ENCODE results near the gene SPAG9.

The SPAG9 gene

DNA sequence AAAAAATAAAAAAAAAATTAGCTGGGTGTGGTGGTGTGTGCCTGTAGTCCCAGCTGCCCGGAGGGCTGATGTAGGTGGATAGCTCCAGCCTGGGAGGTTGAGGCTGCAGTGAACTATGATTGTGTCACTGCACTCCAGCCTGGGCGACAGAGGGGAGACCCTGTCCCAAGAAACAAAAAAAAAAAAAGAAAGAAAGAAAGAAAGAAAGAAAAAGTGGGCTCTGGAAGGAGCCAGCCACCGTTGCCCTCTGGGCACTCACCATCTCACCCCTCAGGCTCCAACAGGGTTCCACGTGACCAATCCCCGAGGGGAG, 167.2 kb downstream of the SPAG9 start:
- Histone ChIP-seq H3K79me2 (ENCODE audit: low read length) (no peaks in the 10 kb centered on the region), H3K9ac (ENCODE audit: low read length) (no peak overlapping the region), H3K4me2 (ENCODE audit: low read depth, low read length) (no peak overlapping the region), H3K9me2 (replicated peaks; ENCODE audit: insufficient read depth, low read length) (no peaks in the 10 kb centered on the region), H3K9me3 (replicated peaks; ENCODE audit: insufficient read depth, low read length) (no peaks in the 10 kb centered on the region), H2AFZ (ENCODE audit: low read length) (no peak overlapping the region), H3K4me3 (ENCODE audit: low read length) (no peak overlapping the region), H4K20me1 (ENCODE audit: insufficient read depth, low read length) (no peaks in the 10 kb centered on the region), H3F3A (ENCODE audit: insufficient read depth, low read length) (peaks cover 9% of the 10 kb centered on the region; the same call in 1 of the 2 replicates), H3K27me3 (replicated peaks; ENCODE audit: insufficient read depth, low read length) (no peaks in the 10 kb centered on the region), H3K27ac (ENCODE audit: low read length) (no peak overlapping the region), H3K4me1 (ENCODE audit: low read length) (peaks cover 17% of the 10 kb centered on the region), H3K36me3 (replicated peaks; ENCODE audit: insufficient read depth, low read length) (no peaks in the 10 kb centered on the region)
- TF ChIP-seq EZH2 (optimal IDR thresholded peaks at IDR 0.05; ENCODE audit: low read depth, low read length): no peak
- TF ChIP-seq, protein P1, sequence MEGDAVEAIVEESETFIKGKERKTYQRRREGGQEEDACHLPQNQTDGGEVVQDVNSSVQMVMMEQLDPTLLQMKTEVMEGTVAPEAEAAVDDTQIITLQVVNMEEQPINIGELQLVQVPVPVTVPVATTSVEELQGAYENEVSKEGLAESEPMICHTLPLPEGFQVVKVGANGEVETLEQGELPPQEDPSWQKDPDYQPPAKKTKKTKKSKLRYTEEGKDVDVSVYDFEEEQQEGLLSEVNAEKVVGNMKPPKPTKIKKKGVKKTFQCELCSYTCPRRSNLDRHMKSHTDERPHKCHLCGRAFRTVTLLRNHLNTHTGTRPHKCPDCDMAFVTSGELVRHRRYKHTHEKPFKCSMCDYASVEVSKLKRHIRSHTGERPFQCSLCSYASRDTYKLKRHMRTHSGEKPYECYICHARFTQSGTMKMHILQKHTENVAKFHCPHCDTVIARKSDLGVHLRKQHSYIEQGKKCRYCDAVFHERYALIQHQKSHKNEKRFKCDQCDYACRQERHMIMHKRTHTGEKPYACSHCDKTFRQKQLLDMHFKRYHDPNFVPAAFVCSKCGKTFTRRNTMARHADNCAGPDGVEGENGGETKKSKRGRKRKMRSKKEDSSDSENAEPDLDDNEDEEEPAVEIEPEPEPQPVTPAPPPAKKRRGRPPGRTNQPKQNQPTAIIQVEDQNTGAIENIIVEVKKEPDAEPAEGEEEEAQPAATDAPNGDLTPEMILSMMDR (IDR thresholded peaks at IDR 0.05; ENCODE audit: low read length): no peak
- no peak for TF ChIP-seq EZH2phosphoT487 (IDR thresholded peaks at IDR 0.05; ENCODE audit: low read length)
- DNase-seq: no peak

DNA sequence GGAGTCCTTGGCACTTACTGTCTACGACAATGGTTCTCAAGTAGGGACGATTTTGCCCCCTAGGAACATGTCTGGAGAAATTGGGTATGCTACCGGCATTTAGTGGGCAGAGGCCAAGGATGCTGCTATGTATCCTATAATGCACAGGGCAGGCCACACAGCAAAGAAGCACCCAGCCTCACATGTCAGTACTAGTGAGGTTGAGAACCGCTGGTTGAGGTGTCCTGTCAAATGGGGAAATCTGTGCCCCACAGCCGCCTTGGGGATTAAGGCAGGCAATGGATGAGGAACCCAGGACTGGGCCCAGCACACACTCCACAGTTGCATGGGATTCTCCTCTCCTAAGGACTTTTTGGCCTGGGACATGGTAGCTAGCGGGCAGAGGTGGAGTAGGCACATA, 167.8 kb downstream of the SPAG9 start:
- H2AFZ ChIP-seq (ENCODE audit: low read length): no peak overlapping the region

DNA sequence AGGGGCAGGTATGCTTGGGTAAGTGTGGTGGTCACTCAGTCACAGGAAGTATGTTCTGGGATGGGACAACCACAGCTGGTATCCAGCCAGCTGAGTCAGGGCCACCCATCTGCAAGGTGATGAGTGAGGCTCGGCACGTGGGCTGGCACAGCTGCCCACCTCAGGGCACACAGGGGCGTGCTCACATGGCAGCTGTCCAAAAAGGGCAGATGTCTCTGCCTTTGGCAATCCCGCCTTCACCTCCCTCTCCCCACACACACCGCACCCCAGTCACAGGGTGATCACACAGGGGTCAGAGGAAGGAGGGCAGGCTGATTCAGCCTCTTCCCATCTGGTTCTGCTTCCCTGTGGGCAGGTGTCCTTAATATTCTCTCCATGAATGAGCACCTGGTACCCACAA, 168.7 kb downstream of the SPAG9 start:
- H3K27me3 ChIP-seq (replicated peaks; ENCODE audit: insufficient read depth, low read length): no peaks in the 10 kb centered on the region
- H3K9me2 ChIP-seq (replicated peaks; ENCODE audit: insufficient read depth, low read length): no peaks in the 10 kb centered on the region
- peaks cover 9% of the 10 kb centered on the region; the same call in 1 of the 2 replicates for H3F3A ChIP-seq (ENCODE audit: insufficient read depth, low read length)
- no peaks in the 10 kb centered on the region for H3K36me3 ChIP-seq (replicated peaks; ENCODE audit: insufficient read depth, low read length)
- H3K79me2 ChIP-seq (ENCODE audit: low read length): no peaks in the 10 kb centered on the region
- H3K4me1 ChIP-seq (ENCODE audit: low read length): peaks cover 17% of the 10 kb centered on the region
- H3K9me3 ChIP-seq (replicated peaks; ENCODE audit: insufficient read depth, low read length): no peaks in the 10 kb centered on the region
- H3K9ac ChIP-seq (ENCODE audit: low read length): no peak overlapping the region
- DNase-seq: no peak
- no peak overlapping the region for H2AFZ ChIP-seq (ENCODE audit: low read length)
- no peak overlapping the region for H3K27ac ChIP-seq (ENCODE audit: low read length)
- no peak overlapping the region for H3K4me3 ChIP-seq (ENCODE audit: low read length)
- no peak for TF ChIP-seq EZH2phosphoT487 (IDR thresholded peaks at IDR 0.05; ENCODE audit: low read length)
- no peak for TF ChIP-seq EZH2 (optimal IDR thresholded peaks at IDR 0.05; ENCODE audit: low read depth, low read length)
- TF ChIP-seq, protein P1 (IDR thresholded peaks at IDR 0.05; ENCODE audit: low read length): no peak
- no peaks in the 10 kb centered on the region for H4K20me1 ChIP-seq (ENCODE audit: insufficient read depth, low read length)
- no peak overlapping the region for H3K4me2 ChIP-seq (ENCODE audit: low read depth, low read length)

More for the DNA sequence above, 167.8 kb downstream of the SPAG9 start:
- Histone ChIP-seq H3K27ac (ENCODE audit: low read length) (no peak overlapping the region), H3K9me2 (replicated peaks; ENCODE audit: insufficient read depth, low read length) (no peaks in the 10 kb centered on the region), H3K4me2 (ENCODE audit: low read depth, low read length) (no peak overlapping the region), H3K36me3 (replicated peaks; ENCODE audit: insufficient read depth, low read length) (no peaks in the 10 kb centered on the region), H3K4me1 (ENCODE audit: low read length) (peaks cover 17% of the 10 kb centered on the region), H3K9me3 (replicated peaks; ENCODE audit: insufficient read depth, low read length) (no peaks in the 10 kb centered on the region), H3K9ac (ENCODE audit: low read length) (no peak overlapping the region), H3F3A (ENCODE audit: insufficient read depth, low read length) (peaks cover 9% of the 10 kb centered on the region; the same call in 1 of the 2 replicates), H4K20me1 (ENCODE audit: insufficient read depth, low read length) (no peaks in the 10 kb centered on the region), H3K4me3 (ENCODE audit: low read length) (no peak overlapping the region), H3K79me2 (ENCODE audit: low read length) (no peaks in the 10 kb centered on the region), H3K27me3 (replicated peaks; ENCODE audit: insufficient read depth, low read length) (no peaks in the 10 kb centered on the region)
- no peak for TF ChIP-seq EZH2 (optimal IDR thresholded peaks at IDR 0.05; ENCODE audit: low read depth, low read length)
- no peak for TF ChIP-seq EZH2phosphoT487 (IDR thresholded peaks at IDR 0.05; ENCODE audit: low read length)
- no peak for DNase-seq

DNA sequence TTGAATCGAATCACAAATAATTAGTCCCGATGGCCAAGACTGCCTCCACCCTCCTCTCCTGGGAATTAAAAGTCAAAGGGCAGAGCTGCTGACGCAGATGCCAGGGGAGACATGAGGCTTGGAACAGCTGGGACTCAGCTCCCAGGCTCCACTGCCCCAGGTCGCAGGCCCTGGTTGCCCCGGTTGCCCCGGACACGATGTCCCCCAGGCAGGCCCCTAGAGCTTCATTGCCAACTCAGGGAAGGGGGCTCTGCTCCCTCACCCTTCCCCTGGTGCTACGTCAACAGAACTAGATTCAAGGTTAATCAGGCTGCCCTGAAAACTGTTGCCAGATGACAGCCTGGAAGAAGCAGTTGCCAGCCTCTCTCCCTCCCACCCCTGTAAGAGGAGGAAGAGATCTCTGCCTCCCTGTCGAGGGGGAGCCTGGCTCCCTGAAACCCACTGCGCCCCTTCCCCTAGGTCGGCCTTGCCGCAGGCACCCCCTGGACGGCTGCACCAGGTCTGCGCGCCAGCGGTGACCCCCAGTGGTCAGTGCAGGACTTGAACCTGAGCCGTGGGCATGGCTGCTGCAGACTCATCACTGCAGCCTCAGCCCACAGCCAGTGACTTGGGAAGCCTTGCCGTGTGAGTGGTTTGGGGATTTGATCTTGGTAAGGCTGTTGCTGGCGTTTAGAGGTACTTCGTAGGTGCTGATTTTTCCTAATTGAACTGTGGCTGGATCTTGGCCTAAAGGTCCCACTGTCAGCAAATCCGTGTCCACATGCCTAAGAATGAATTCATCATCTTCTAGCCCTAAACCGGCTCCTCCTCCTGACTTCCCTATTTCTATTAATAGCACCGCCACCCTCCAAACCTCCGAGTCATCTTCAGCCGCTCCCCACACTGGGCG, 170.4 kb downstream of the SPAG9 start:
- TF ChIP-seq EZH2 (optimal IDR thresholded peaks at IDR 0.05; ENCODE audit: low read depth, low read length) (no peak), EZH2phosphoT487 (IDR thresholded peaks at IDR 0.05; ENCODE audit: low read length) (no peak)
- TF ChIP-seq, protein P1 (IDR thresholded peaks at IDR 0.05; ENCODE audit: low read length): peak; percentile 92
- H3K9me2 ChIP-seq (replicated peaks; ENCODE audit: insufficient read depth, low read length): no peaks in the 10 kb centered on the region
- H3K9ac ChIP-seq (ENCODE audit: low read length): peak overlapping the region; percentile 41
- peak overlapping the region; percentile 59 for H3K27ac ChIP-seq (ENCODE audit: low read length)
- peak overlapping the region; percentile 79 for H2AFZ ChIP-seq (ENCODE audit: low read length)
- H3K27me3 ChIP-seq (replicated peaks; ENCODE audit: insufficient read depth, low read length): no peaks in the 10 kb centered on the region
- peak overlapping the region; percentile 58 for H3K4me2 ChIP-seq (ENCODE audit: low read depth, low read length)
- peak; percentile 68 for DNase-seq
- H3K4me1 ChIP-seq (ENCODE audit: low read length): peaks cover 17% of the 10 kb centered on the region
- peaks cover 9% of the 10 kb centered on the region; the same call in 1 of the 2 replicates for H3F3A ChIP-seq (ENCODE audit: insufficient read depth, low read length)
- H3K4me3 ChIP-seq (ENCODE audit: low read length): peak overlapping the region; percentile 13
- no peaks in the 10 kb centered on the region for H3K36me3 ChIP-seq (replicated peaks; ENCODE audit: insufficient read depth, low read length)
- H4K20me1 ChIP-seq (ENCODE audit: insufficient read depth, low read length): no peaks in the 10 kb centered on the region
- H3K79me2 ChIP-seq (ENCODE audit: low read length): no peaks in the 10 kb centered on the region
- H3K9me3 ChIP-seq (replicated peaks; ENCODE audit: insufficient read depth, low read length): no peaks in the 10 kb centered on the region

All from MM.1S (cell line).